Thyroid gland (tissue), 4 donors: Measurements from ENCODE around the gene DMXL1. TPM values are rescaled to one million over a fixed set of nuclear protein-coding genes. Genes with fewer than 3 reads are reported as not detected.

Experiments used
- DNase-seq, 2 donors: peaks; one replicate each; pipeline ENCODE4 v3.0.0-alpha.2; 2019
- H3K27ac ChIP-seq, 3 donors: fragments of 200-600 bp; sonication (generic); 1 replicate in 2 of 3; 2 replicates in 1 of 3; pipeline ENCODE4 v1.5.1; 2016 to 2019; ENCODE audit warnings: mild to moderate bottlenecking in 1 of 3, moderate library complexity in 1 of 3
- H3K27me3 ChIP-seq: fragments of 200-600 bp; sonication (generic); one replicate; pipeline ENCODE4 v1.5.1; 2019
- H3K36me3 ChIP-seq, 2 donors: fragments of 200-600 bp; sonication (generic); one replicate each; pipeline ENCODE4 v1.5.1; 2016 to 2019
- H3K4me1 ChIP-seq, 2 donors: fragments of 200-600 bp; sonication (generic); one replicate each; pipeline ENCODE4 v1.5.1; 2017 to 2019
- H3K4me3 ChIP-seq, 3 donors: fragments of 200-600 bp; sonication (generic); replicated peaks in 1 of 3; 1 replicate in 2 of 3; 2 replicates in 1 of 3; pipeline ENCODE4 v1.5.1; 2016; ENCODE audit warnings: mild to moderate bottlenecking in 1 of 3
- H3K9me3 ChIP-seq: fragments of 200-600 bp; sonication (generic); one replicate; pipeline ENCODE4 v1.5.1; 2017
- CTCF ChIP-seq, 6 experiments: fragments of 200-600 bp in 3 of 6; fragments of 450-650 bp in 3 of 6; sonication (generic) in 3 of 6; IDR thresholded peaks; one replicate each; pipeline ENCODE4 v1.5.1; 2016 to 2019; ENCODE audit warnings: antibody characterized with exemption in 6 of 6, mild to moderate bottlenecking in 2 of 6, inconsistent platforms in 1 of 6, moderate library complexity in 1 of 6
- POLR2A ChIP-seq, 2 donors: fragments of 450-650 bp; IDR thresholded peaks; one replicate each; pipeline ENCODE4 v1.6.1; 2017; ENCODE audit warnings: antibody characterized with exemption in 2 of 2, mild to moderate bottlenecking in 2 of 2, moderate library complexity in 1 of 2
- WGBS, 2 donors: methylation state at CpG; one replicate each; pipeline ENCODE4 v1.1.5; 2017; 5-methylcytosine and 5-hydroxymethylcytosine counted together
- intact Hi-C: fragments of 100-400 bp; cut with DNase I; formaldehyde crosslinking; loops from one replicate; pipeline ENCODE4 v1.15.1; 2023
- total RNA-seq, 4 donors: library from RNA; depleted of rRNA; stranded (reverse); fragments of >200 nt; gene quantifications; one replicate each; pipeline ENCODE4 v1.2.3, GENCODE V29; 2016

The DMXL1 gene
- total RNA-seq, 4 donors from 2014 or later = 90.8 to 158 (median 95.4) TPM

GRCh38 chr5:119268387-119269060 is 197.6 kb downstream of the DMXL1 start:
- Histone ChIP-seq H3K9me3 (no peaks in the 10 kb centered on the region), H3K4me1 (peaks cover 3 to 18% of the 10 kb centered on the region in 2 donors), H3K36me3 (no peaks in the 10 kb centered on the region), H3K27ac (peak overlapping the region; percentile 81 to 93 (median 87)), H3K4me3 (peak overlapping the region; percentile 43 to 80 (median 77)), H3K27me3 (no peaks in the 10 kb centered on the region)
- intact Hi-C loops = no loop called here
- 0 to 1% methylated on average over 50 to 58 of the region's 65 CpGs for WGBS, 2 donors
- DNase-seq = peak; percentile 95 to 97
- TF ChIP-seq POLR2A (IDR thresholded peaks at IDR 0.05) (peak in 1 of 2 donors; percentile 93), CTCF (IDR thresholded peaks at IDR 0.05) (no peak)

GRCh38 chr5:119269061-119269944 is 198.4 kb downstream of the DMXL1 start:
- peak; percentile 45 to 48 for DNase-seq
- intact Hi-C loops = no loop called here
- 5 to 9% methylated on average over 24 of the region's 24 CpGs for WGBS, 2 donors
- Histone ChIP-seq H3K9me3 (no peaks in the 10 kb centered on the region), H3K27ac (peak overlapping the region; percentile 29 to 93 (median 81)), H3K4me3 (peak overlapping the region; percentile 43 to 77 (median 46)), H3K27me3 (no peaks in the 10 kb centered on the region), H3K36me3 (no peaks in the 10 kb centered on the region), H3K4me1 (peaks cover 10 to 26% of the 10 kb centered on the region in 2 donors)
- TF ChIP-seq POLR2A (IDR thresholded peaks at IDR 0.05) (no peak), CTCF (IDR thresholded peaks at IDR 0.05) (no peak)

GRCh38 chr5:119270121-119270565 is 199.3 kb downstream of the DMXL1 start:
- DNase-seq = no peak
- H3K4me3 ChIP-seq = no peak overlapping the region
- no peaks in the 10 kb centered on the region for H3K27me3 ChIP-seq
- H3K36me3 ChIP-seq = no peaks in the 10 kb centered on the region
- TF ChIP-seq CTCF (IDR thresholded peaks at IDR 0.05) (no peak), POLR2A (IDR thresholded peaks at IDR 0.05) (no peak)
- 68 to 84% methylated on average over 5 of the region's 5 CpGs for WGBS, 2 donors
- intact Hi-C loops = no loop called here
- peaks cover 10 to 35% of the 10 kb centered on the region in 2 donors for H3K4me1 ChIP-seq
- no peak overlapping the region for H3K27ac ChIP-seq
- no peaks in the 10 kb centered on the region for H3K9me3 ChIP-seq

GRCh38 chr5:119270960-119271757 is 200.3 kb downstream of the DMXL1 start:
- no peaks in the 10 kb centered on the region for H3K9me3 ChIP-seq
- intact Hi-C loops = no loop called here
- H3K36me3 ChIP-seq = no peaks in the 10 kb centered on the region
- H3K27ac ChIP-seq = no peak overlapping the region
- TF ChIP-seq POLR2A (IDR thresholded peaks at IDR 0.05) (no peak), CTCF (IDR thresholded peaks at IDR 0.05) (no peak)
- no peak for DNase-seq
- peaks cover 10 to 37% of the 10 kb centered on the region in 2 donors for H3K4me1 ChIP-seq
- H3K27me3 ChIP-seq = no peaks in the 10 kb centered on the region
- 92 to 95% methylated on average over 6 of the region's 6 CpGs for WGBS, 2 donors
- H3K4me3 ChIP-seq = no peak overlapping the region
